Spleen (tissue), 7 donors: Measurements from ENCODE around the gene MAP3K14.

Experiments used
- POLR2AphosphoS5 ChIP-seq, 3 donors: sonication (generic); formaldehyde crosslinking; IDR thresholded peaks; one replicate each; pipeline ENCODE4 v1.5.1; 2017; ENCODE audit warnings: antibody characterized with exemption in 3 of 3
- TF ChIP-seq, protein P1 (sequence below), 11 experiments: fragments of 200-600 bp in 7 of 11; fragments of 450-650 bp in 4 of 11; sonication (generic) in 4 of 11; IDR thresholded peaks in 8 of 11; conservative IDR thresholded peaks in 3 of 11; 1 replicate in 7 of 11; 2 replicates in 4 of 11; pipeline versions ENCODE4 v1.4.0 to v1.8.0; 2016 to 2021; ENCODE audit warnings: antibody characterized with exemption in 11 of 11, inconsistent platforms in 4 of 11, mild to moderate bottlenecking in 1 of 11
- donor health status: DM: no; HTN: no; CAD: no; lungs with moderate emphysema.
- donor health status: DM: no; HTN: no; CAD: no.
- donor health status: DM: no; HTN: no; CAD: no.

DNA sequence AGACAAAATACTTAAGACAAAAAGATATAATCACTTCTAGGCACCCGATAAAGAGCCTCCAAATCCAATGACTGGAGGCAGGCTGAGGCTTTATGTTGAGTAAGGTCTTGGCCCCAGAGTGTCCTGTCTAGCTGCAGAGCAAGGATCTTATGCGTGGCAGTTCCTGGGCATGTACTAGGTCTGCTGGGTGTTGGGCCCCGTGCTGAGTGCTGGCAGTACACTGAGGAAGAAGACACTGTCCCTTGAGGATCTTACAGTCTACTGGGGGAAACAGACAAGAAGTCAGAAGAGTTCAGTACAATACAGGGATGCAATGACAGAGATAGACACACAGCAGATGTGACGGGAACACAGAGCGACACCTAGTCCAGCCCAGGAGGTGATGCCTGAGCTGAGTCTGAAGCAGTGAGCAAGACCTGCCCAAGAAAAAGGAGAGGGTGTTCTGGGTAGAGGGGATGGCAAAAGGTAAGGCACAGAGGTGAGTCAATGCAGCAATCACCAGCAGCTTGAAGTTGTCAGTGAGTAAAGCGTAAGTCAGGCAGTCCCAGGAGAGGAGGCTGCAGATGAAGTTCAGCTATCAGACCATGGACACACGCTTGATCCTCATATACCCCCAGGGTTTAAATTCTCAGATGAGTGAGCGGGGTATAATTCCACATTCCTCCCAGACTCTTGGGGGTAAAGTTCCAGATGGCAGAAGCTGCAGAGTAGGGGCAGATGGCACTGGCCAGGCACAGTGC, 18.1 kb downstream of the MAP3K14 start:
- peak in 1 of 3 donors; percentile 16 for TF ChIP-seq POLR2AphosphoS5 (IDR thresholded peaks at IDR 0.05)
- TF ChIP-seq, protein P1, sequence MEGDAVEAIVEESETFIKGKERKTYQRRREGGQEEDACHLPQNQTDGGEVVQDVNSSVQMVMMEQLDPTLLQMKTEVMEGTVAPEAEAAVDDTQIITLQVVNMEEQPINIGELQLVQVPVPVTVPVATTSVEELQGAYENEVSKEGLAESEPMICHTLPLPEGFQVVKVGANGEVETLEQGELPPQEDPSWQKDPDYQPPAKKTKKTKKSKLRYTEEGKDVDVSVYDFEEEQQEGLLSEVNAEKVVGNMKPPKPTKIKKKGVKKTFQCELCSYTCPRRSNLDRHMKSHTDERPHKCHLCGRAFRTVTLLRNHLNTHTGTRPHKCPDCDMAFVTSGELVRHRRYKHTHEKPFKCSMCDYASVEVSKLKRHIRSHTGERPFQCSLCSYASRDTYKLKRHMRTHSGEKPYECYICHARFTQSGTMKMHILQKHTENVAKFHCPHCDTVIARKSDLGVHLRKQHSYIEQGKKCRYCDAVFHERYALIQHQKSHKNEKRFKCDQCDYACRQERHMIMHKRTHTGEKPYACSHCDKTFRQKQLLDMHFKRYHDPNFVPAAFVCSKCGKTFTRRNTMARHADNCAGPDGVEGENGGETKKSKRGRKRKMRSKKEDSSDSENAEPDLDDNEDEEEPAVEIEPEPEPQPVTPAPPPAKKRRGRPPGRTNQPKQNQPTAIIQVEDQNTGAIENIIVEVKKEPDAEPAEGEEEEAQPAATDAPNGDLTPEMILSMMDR (IDR thresholded peaks at IDR 0.05 in 8 of 11, conservative IDR thresholded peaks at IDR 0.05 in 3 of 11) = no peak
